ENCODE measurements around the gene DRD5. TPM values are rescaled to one million over a fixed set of nuclear protein-coding genes. Genes with fewer than 3 reads are reported as not detected.

The DRD5 gene
- total RNA-seq, 2 experiments from 2014 or later = not detected

- Mint-ChIP-seq H3K36me3 (ENCODE audit: low read depth) (no peaks in the 10 kb centered on the region), H3K4me1 (ENCODE audit: low read depth) (no peaks in the 10 kb centered on the region), H3K9me3 (no peaks in the 10 kb centered on the region), H3K27ac (no peak overlapping the region), H3K27me3 (peaks cover 18% of the 10 kb centered on the region), H3K4me3 (no peak overlapping the region)
- intact Hi-C loops (cut with DNase I, micrococcal nuclease) = loop anchor here in 1 of 2 experiments (5.0 kb wide), 1 partner anchor 1658 kb away; no protein-coding TSS in a partner anchor
- POLR2A ChIA-PET = no interaction called here
- no peak for ATAC-seq (ENCODE audit: poor library complexity)
- H3K4me3 ChIP-seq (ENCODE audit: low read length) = no peak overlapping the region
- no peak for TF ChIP-seq CTCF (IDR thresholded peaks at IDR 0.05)
- H3K9me3 ChIP-seq (ENCODE audit: control insufficient read depth in 1 of 2, insufficient read depth in 1 of 2, low read length in 2 of 2) = no peaks in the 10 kb centered on the region
- H3K4me1 ChIP-seq (ENCODE audit: insufficient read depth, low read length) = no peaks in the 10 kb centered on the region
- CTCF ChIA-PET = no interaction called here
- no peaks in the 10 kb centered on the region for H3K36me3 ChIP-seq (ENCODE audit: insufficient read depth, low read length)
- no peaks in the 10 kb centered on the region for H3K27me3 ChIP-seq (ENCODE audit: control insufficient read depth in 1 of 2, insufficient read depth in 2 of 2, low read length in 2 of 2)
- no peak overlapping the region for H3K27ac ChIP-seq (ENCODE audit: low read depth in 1 of 2, low read length in 2 of 2)
- no peak for DNase-seq
Measured at GRCh38 chr4:9764155-9764696, 17.2 kb upstream of the DRD5 start.

- ChIA-PET CTCF (no interaction called here), POLR2A (no interaction called here)
- Mint-ChIP-seq H3K27ac (no peak overlapping the region), H3K36me3 (ENCODE audit: low read depth) (no peaks in the 10 kb centered on the region), H3K27me3 (peaks cover 15% of the 10 kb centered on the region), H3K4me3 (no peak overlapping the region), H3K4me1 (ENCODE audit: low read depth) (no peaks in the 10 kb centered on the region), H3K9me3 (no peaks in the 10 kb centered on the region)
- Histone ChIP-seq H3K4me1 (ENCODE audit: insufficient read depth, low read length) (no peaks in the 10 kb centered on the region), H3K27me3 (ENCODE audit: control insufficient read depth in 1 of 2, insufficient read depth in 2 of 2, low read length in 2 of 2) (no peaks in the 10 kb centered on the region), H3K9me3 (ENCODE audit: control insufficient read depth in 1 of 2, insufficient read depth in 1 of 2, low read length in 2 of 2) (no peaks in the 10 kb centered on the region), H3K27ac (ENCODE audit: low read depth in 1 of 2, low read length in 2 of 2) (no peak overlapping the region), H3K4me3 (ENCODE audit: low read length) (no peak overlapping the region), H3K36me3 (ENCODE audit: insufficient read depth, low read length) (no peaks in the 10 kb centered on the region)
- peak in 1 of 14 experiments; percentile 8 for DNase-seq
- no peak for TF ChIP-seq CTCF (IDR thresholded peaks at IDR 0.05)
- ATAC-seq (ENCODE audit: poor library complexity) = no peak
- intact Hi-C loops (cut with DNase I, micrococcal nuclease) = loop anchor here in 1 of 2 experiments (5.0 kb wide), 1 partner anchor 252 kb away; no protein-coding TSS in a partner anchor
Measured at GRCh38 chr4:9765091-9765490, 16.3 kb upstream of the DRD5 start.

- ATAC-seq (ENCODE audit: poor library complexity) (no peak), DNase-seq (no peak)
- H3K9me3 Mint-ChIP-seq = no peaks in the 10 kb centered on the region
- no peaks in the 10 kb centered on the region for H3K4me1 ChIP-seq (ENCODE audit: insufficient read depth, low read length)
- no peak for TF ChIP-seq CTCF (IDR thresholded peaks at IDR 0.05)
- H3K4me3 ChIP-seq (ENCODE audit: low read length) = no peak overlapping the region
- intact Hi-C loops (cut with DNase I, micrococcal nuclease) = loop anchor here in 1 of 2 experiments (5.0 kb wide), 1 partner anchor 248 kb away; no protein-coding TSS in a partner anchor
- ChIA-PET POLR2A (no interaction called here), CTCF (no interaction called here)
- H3K27ac Mint-ChIP-seq = no peak overlapping the region
- H3K4me3 Mint-ChIP-seq = no peak overlapping the region
- H3K36me3 ChIP-seq (ENCODE audit: insufficient read depth, low read length) = no peaks in the 10 kb centered on the region
- H3K4me1 Mint-ChIP-seq (ENCODE audit: low read depth) = no peaks in the 10 kb centered on the region
- H3K27me3 ChIP-seq (ENCODE audit: control insufficient read depth in 1 of 2, insufficient read depth in 2 of 2, low read length in 2 of 2) = no peaks in the 10 kb centered on the region
- H3K36me3 Mint-ChIP-seq (ENCODE audit: low read depth) = no peaks in the 10 kb centered on the region
- H3K9me3 ChIP-seq (ENCODE audit: control insufficient read depth in 1 of 2, insufficient read depth in 1 of 2, low read length in 2 of 2) = no peaks in the 10 kb centered on the region
- no peak overlapping the region for H3K27ac ChIP-seq (ENCODE audit: low read depth in 1 of 2, low read length in 2 of 2)
- peaks cover 19% of the 10 kb centered on the region for H3K27me3 Mint-ChIP-seq
Measured at GRCh38 chr4:9769321-9769720, 12.1 kb upstream of the DRD5 start.
